ENCODE data around the gene BBOF1.

Gene BBOF1

GRCh38 chr14:74111395-74112216, 92.5 kb downstream of the BBOF1 start:
- DNase-seq: peak; percentile 90

All from NCI-H1694 treated with DMSO at 0.1 percent for 48 hours (cell line).